WERI-Rb-1 (cell line): ENCODE results near the gene NALCN.

Source experiments
- DNase-seq: peaks from one replicate; pipeline ENCODE4 v3.0.0-alpha.2; 2020
- H3K27ac ChIP-seq: fragments of 250-450 bp; sonication (Bioruptor Pico); 2 replicates; pipeline ENCODE4 v1.5.1; 2020; ENCODE audit warnings: mild to moderate bottlenecking, moderate library complexity
- H3K27me3 ChIP-seq: fragments of 250-450 bp; sonication (Bioruptor Pico); 2 replicates; pipeline ENCODE4 v1.5.1; 2021; ENCODE audit warnings: mild to moderate bottlenecking, low read depth, moderate library complexity; ENCODE audit not compliant: insufficient read depth, severe bottlenecking
- H3K36me3 ChIP-seq: fragments of 250-450 bp; sonication (Bioruptor Pico); 2 replicates; pipeline ENCODE4 v1.5.1; 2020; ENCODE audit warnings: mild to moderate bottlenecking, moderate library complexity
- H3K4me3 ChIP-seq: 2 replicates; pipeline ENCODE4 v1.5.1; 2011; ENCODE audit warnings: low read depth, mild to moderate bottlenecking, control low read depth, low read length
- H3K9me3 ChIP-seq: fragments of 250-450 bp; sonication (Bioruptor Pico); 2 replicates; pipeline ENCODE4 v1.5.1; 2021; ENCODE audit warnings: mild to moderate bottlenecking, moderate library complexity; ENCODE audit not compliant: severe bottlenecking
- CTCF ChIP-seq: IDR thresholded peaks from 2 replicates; pipeline ENCODE4 v1.5.1; 2011; ENCODE audit warnings: low read depth, mild to moderate bottlenecking, control low read depth, inconsistent platforms, low read length

NALCN gene

GRCh38 chr13:101308247-101309013, 107.9 kb downstream of the NALCN start:
- H3K27me3 ChIP-seq, result no peaks in the 10 kb centered on the region
- no peak overlapping the region for H3K27ac ChIP-seq
- no peaks in the 10 kb centered on the region for H3K9me3 ChIP-seq
- no peak for DNase-seq
- no peaks in the 10 kb centered on the region for H3K36me3 ChIP-seq
- no peak overlapping the region for H3K4me3 ChIP-seq
- no peak for TF ChIP-seq CTCF

DNA sequence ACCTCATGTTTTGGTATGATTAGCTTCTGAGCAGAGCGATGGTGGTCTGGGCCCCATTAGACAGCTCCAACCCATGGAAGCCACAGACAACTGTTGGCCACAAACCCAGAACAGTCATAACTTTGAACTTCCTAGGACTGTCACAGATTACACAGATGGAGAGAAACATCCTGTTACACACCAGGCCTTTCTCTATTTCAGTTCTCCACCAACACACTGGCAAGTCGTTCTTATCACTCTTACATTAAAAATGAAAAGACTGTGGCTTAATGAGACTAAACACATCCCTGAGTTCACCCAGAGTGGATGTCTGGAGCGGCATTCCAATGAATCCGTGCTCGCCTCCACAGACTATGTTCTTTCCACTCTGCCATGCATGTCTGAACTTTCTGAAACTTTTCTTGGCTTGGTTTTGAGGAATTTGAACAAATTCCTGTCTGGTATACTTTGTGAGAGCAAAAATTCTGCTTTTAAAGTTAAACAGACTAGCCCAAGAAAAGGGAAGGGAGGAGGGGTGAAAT, 109.1 kb downstream of the NALCN start:
- Histone ChIP-seq H3K9me3 (no peaks in the 10 kb centered on the region), H3K27me3 (no peaks in the 10 kb centered on the region), H3K4me3 (no peak overlapping the region), H3K27ac (no peak overlapping the region), H3K36me3 (no peaks in the 10 kb centered on the region)
- no peak for TF ChIP-seq CTCF
- no peak for DNase-seq

DNA sequence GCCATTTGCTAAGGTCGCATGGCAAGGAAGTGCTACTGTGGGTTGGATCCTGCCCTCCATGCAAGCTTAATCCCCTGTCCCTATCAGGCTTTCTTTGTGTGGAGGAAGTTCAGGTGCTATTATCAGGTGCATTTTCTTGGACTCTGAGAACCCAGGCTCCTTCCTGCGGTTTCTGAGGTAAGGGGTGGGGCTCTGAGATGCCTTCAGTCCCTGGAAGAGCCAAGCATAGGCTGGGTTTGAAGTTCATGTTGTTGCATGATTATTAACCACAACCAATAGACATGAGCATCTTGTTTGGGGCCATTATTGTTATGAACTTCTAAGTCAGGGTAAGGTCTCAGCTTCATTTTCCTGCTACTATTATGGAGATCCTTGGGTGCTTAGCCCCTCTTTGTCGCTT, 109.5 kb downstream of the NALCN start:
- H3K9me3 ChIP-seq, result no peaks in the 10 kb centered on the region
- H3K27ac ChIP-seq, result no peak overlapping the region
- H3K27me3 ChIP-seq, result no peaks in the 10 kb centered on the region
- DNase-seq, result no peak
- no peaks in the 10 kb centered on the region for H3K36me3 ChIP-seq
- TF ChIP-seq CTCF, result no peak
- H3K4me3 ChIP-seq, result no peak overlapping the region

- no peaks in the 10 kb centered on the region for H3K27me3 ChIP-seq
- H3K27ac ChIP-seq, result no peak overlapping the region
- TF ChIP-seq CTCF, result no peak
- H3K36me3 ChIP-seq, result no peaks in the 10 kb centered on the region
- H3K4me3 ChIP-seq, result no peak overlapping the region
- no peak for DNase-seq
- no peaks in the 10 kb centered on the region for H3K9me3 ChIP-seq
Measured at GRCh38 chr13:101305981-101306411, 110.3 kb downstream of the NALCN start.

DNA sequence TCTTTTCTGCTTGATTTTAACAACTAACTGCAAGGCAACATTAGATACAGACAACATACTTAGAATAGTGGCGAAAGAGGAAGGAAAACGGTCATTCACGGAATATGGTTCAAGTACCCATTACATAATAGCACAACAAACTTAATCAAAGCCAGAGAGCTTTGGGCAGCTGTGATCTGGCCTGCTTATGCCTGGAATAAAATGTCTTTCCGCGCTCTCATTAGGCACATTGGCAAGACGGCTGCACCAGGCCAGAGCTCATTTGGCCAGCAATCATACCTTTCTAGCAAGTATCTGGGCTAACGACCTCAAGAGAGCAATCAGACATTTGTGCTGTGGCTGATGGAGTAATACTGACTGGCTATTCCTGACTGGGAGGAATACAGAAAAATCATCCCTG, 112.8 kb downstream of the NALCN start:
- Histone ChIP-seq H3K9me3 (no peaks in the 10 kb centered on the region), H3K27ac (no peak overlapping the region), H3K36me3 (no peaks in the 10 kb centered on the region), H3K27me3 (no peaks in the 10 kb centered on the region), H3K4me3 (no peak overlapping the region)
- no peak for DNase-seq
- no peak for TF ChIP-seq CTCF

- no peak for DNase-seq
- no peak overlapping the region for H3K27ac ChIP-seq
- no peaks in the 10 kb centered on the region for H3K36me3 ChIP-seq
- H3K9me3 ChIP-seq, result no peaks in the 10 kb centered on the region
- H3K4me3 ChIP-seq, result no peak overlapping the region
- H3K27me3 ChIP-seq, result no peaks in the 10 kb centered on the region
- TF ChIP-seq CTCF, result no peak
Measured at GRCh38 chr13:101301053-101301452, 115.3 kb downstream of the NALCN start.
